Measurements from ENCODE around the gene SLC38A3. TPM values are rescaled to one million over a fixed set of nuclear protein-coding genes. Genes with fewer than 3 reads are reported as not detected.

SLC38A3 gene
- polyA plus RNA-seq, 1 experiment = 0.22 TPM

DNA sequence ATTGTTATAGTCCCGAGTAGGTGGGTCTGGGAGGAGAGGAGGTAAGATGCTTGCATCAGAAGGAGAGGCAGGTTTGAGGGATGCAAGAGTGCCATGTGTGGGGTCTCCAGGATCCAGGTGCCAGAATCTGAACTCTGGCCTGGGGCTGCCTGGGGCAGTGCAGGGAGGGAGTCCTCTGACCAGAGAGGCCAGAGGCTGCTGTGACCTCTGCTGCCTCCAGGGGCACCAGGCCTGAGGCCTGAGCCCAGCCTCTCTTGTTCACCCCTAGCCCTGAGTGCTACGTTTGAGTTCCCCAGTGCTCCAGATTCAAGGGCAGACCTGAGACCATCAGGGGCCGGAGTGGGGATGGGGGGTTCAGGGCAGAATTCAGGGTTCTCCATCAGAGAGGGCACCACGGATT, 7.4 kb downstream of the SLC38A3 start:
- 0 out of 2 replicates have a peak, but pooled peaks cover 2% of the 10 kb centered on the region for H3K27me3 ChIP-seq (ENCODE audit: control insufficient read depth, insufficient read depth, low read length)
- TF ChIP-seq CTCF (IDR thresholded peaks at IDR 0.05; ENCODE audit: insufficient read depth, low read depth, low read length) = no peak
- CTCF ChIA-PET = interaction anchor here (0.7 to 6.4 kb wide), 8 partner anchors 8 to 47 kb away, joined by 3 to 81 read pairs (median 9); no protein-coding TSS in a partner anchor
- POLR2A ChIA-PET = no interaction called here
- H3K4me3 ChIP-seq (ENCODE audit: low read depth, low read length) = no peak overlapping the region
- no peaks in the 10 kb centered on the region for H3K36me3 ChIP-seq (ENCODE audit: control insufficient read depth, insufficient read depth, low read length)
- no peak for DNase-seq (ENCODE audit: low read depth)

GRCh38 chr3:50212971-50213370, 7.9 kb downstream of the SLC38A3 start:
- DNase-seq (ENCODE audit: low read depth) = no peak
- TF ChIP-seq CTCF (IDR thresholded peaks at IDR 0.05; ENCODE audit: insufficient read depth, low read depth, low read length) = no peak
- Histone ChIP-seq H3K27me3 (ENCODE audit: control insufficient read depth, insufficient read depth, low read length) (0 out of 2 replicates have a peak, but pooled peaks cover 3% of the 10 kb centered on the region), H3K4me3 (ENCODE audit: low read depth, low read length) (no peak overlapping the region), H3K36me3 (ENCODE audit: control insufficient read depth, insufficient read depth, low read length) (no peaks in the 10 kb centered on the region)
- ChIA-PET POLR2A (no interaction called here), CTCF (interaction anchor here (1.3 to 6.4 kb wide), 5 partner anchors 8 to 47 kb away, joined by 3 to 81 read pairs (median 14); no protein-coding TSS in a partner anchor)

DNA sequence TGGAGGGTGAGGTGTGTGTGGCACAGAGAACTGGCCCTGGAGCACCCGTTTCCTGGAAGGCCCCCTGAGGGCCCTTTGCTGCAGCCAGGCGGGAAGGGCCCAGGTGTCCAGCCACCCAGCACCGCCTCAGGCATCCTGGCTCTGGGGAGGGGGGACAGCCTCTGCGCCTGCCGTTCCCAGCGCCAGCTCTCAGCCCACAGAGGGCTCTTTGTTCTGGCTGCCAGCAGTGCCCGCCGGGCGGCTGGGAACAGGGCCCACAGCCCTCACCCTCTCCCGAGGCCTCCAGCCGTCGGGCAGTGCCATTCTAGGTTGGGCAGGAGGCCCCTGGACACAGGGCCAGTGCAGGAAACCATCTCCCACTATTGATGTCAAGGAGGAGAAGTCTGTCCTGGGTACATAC, 8.3 kb downstream of the SLC38A3 start:
- POLR2A ChIA-PET = no interaction called here
- no peak for TF ChIP-seq CTCF (IDR thresholded peaks at IDR 0.05; ENCODE audit: insufficient read depth, low read depth, low read length)
- CTCF ChIA-PET = interaction anchor here (1.2 to 17.7 kb wide), 6 partner anchors 12 to 47 kb away, joined by 3 to 378 read pairs (median 26); partner anchors contain the start of gene GNAT1
- H3K4me3 ChIP-seq (ENCODE audit: low read depth, low read length) = no peak overlapping the region
- no peaks in the 10 kb centered on the region for H3K36me3 ChIP-seq (ENCODE audit: control insufficient read depth, insufficient read depth, low read length)
- H3K27me3 ChIP-seq (ENCODE audit: control insufficient read depth, insufficient read depth, low read length) = 0 out of 2 replicates have a peak, but pooled peaks cover 3% of the 10 kb centered on the region
- DNase-seq (ENCODE audit: low read depth) = no peak

DNA sequence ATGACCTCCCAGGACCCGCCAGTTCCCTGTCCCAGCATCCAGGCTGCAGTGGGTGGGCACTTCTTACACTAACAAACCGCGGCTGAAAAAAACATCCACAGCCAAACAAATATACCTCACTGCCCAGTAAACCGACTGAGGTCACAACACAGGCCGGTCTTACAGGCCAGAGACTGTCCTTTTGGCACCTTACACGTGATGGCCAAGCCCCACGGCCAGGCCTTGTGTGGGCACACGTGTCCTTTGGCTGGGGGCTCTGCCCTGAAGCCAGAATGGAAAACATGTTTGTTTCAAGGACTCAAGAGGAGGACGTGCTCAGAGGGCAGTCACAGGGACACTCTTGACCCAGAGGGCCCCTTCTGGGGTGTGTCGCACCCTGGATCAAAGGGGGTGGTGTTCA, 9.8 kb downstream of the SLC38A3 start:
- ChIA-PET CTCF (interaction anchor here (1.7 to 17.7 kb wide), 3 partner anchors 12 to 22 kb away, joined by 3 to 378 read pairs (median 48); partner anchors contain the start of gene GNAT1), POLR2A (no interaction called here)
- TF ChIP-seq CTCF (IDR thresholded peaks at IDR 0.05; ENCODE audit: insufficient read depth, low read depth, low read length) = no peak
- DNase-seq (ENCODE audit: low read depth) = no peak
- H3K27me3 ChIP-seq (ENCODE audit: control insufficient read depth, insufficient read depth, low read length) = 0 out of 2 replicates have a peak, but pooled peaks cover 3% of the 10 kb centered on the region
- H3K36me3 ChIP-seq (ENCODE audit: control insufficient read depth, insufficient read depth, low read length) = no peaks in the 10 kb centered on the region
- H3K4me3 ChIP-seq (ENCODE audit: low read depth, low read length) = no peak overlapping the region

DNA sequence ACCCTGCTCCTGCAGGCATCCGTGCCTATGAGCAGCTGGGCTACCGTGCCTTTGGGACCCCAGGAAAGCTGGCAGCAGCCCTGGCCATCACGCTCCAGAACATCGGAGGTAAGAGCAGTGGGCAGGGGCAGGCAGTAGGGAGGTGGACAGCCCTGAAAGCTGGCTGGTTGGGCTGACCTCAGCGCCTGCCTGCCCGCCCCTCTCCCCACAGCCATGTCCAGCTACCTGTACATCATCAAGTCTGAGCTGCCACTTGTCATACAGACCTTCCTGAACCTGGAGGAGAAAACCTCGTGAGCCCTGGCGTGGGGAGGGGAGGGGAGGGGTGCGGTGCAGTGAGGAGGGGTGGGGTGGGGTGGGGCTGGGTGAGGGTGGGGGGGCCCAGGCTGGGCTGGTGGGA, 10.5 kb downstream of the SLC38A3 start:
- ChIA-PET CTCF (interaction anchor here (0.5 to 17.7 kb wide), 4 partner anchors 11 to 182 kb away, joined by 3 to 378 read pairs (median 26); partner anchors contain the start of gene GNAT1), POLR2A (no interaction called here)
- H3K27me3 ChIP-seq (ENCODE audit: control insufficient read depth, insufficient read depth, low read length) = 0 out of 2 replicates have a peak, but pooled peaks cover 3% of the 10 kb centered on the region
- H3K4me3 ChIP-seq (ENCODE audit: low read depth, low read length) = no peak overlapping the region
- no peak for TF ChIP-seq CTCF (IDR thresholded peaks at IDR 0.05; ENCODE audit: insufficient read depth, low read depth, low read length)
- no peak for DNase-seq (ENCODE audit: low read depth)
- H3K36me3 ChIP-seq (ENCODE audit: control insufficient read depth, insufficient read depth, low read length) = no peaks in the 10 kb centered on the region

All from BJ (cell line).